GM12878 (cell line): Measurements from ENCODE around the gene DGAT2. TPM values are rescaled to one million over a fixed set of nuclear protein-coding genes. Genes with fewer than 3 reads are reported as not detected.

Experiments
- ATAC-seq: fragments of 200-7000 bp; cut with Tn5 transposase; 3 replicates; pipeline ENCODE4 v1.9.1; 2020; ENCODE audit warnings: mild to moderate bottlenecking, moderate library complexity
- BruUV-seq: library from RNA; stranded (reverse); fragments of 400-500 nt; replicated peaks from 2 replicates; lab custom pipeline; 2021; lab: Mats Ljungman, UMichigan
- CTCF ChIA-PET: fragments of 300-600 bp; sonication (Branson Sonifier 250); formaldehyde crosslinking; extraction: SDS; loops from one replicate; lab custom pipeline; 2021; ENCODE audit warnings: inconsistent platforms; lab: Yijun Ruan, JAX
- POLR2A ChIA-PET: fragments of 350-600 bp; formaldehyde crosslinking; extraction: SDS; loops from one replicate; lab custom pipeline; 2021; ENCODE audit warnings: inconsistent platforms; lab: Charles Lee
- RAD21 ChIA-PET: fragments of 300-600 bp; sonication (Branson Sonifier 250); formaldehyde crosslinking; loops from one replicate; lab custom pipeline; 2023; ENCODE audit warnings: antibody characterized with exemption; ENCODE audit not compliant: unreplicated experiment; lab: Charles Lee
- SMC1A ChIA-PET: fragments of 300-600 bp; sonication (Branson Sonifier 250); formaldehyde crosslinking; loops from one replicate; lab custom pipeline; 2023; ENCODE audit not compliant: unreplicated experiment, uncharacterized antibody; lab: Charles Lee
- DNase-seq: peaks from one replicate; pipeline ENCODE4 v3.0.0-alpha.2; 2011; ENCODE audit warnings: low read depth, low spot score
- FAIRE-seq: peaks from 3 replicates; lab custom pipeline; 2011; peaks lifted over from hg19 to GRCh38; lab: Jason Lieb, UNC
- H2AFZ ChIP-seq: 2 replicates; pipeline ENCODE4 v1.6.0; 2011; ENCODE audit warnings: low read depth, low read length, control low read depth; ENCODE audit not compliant: control insufficient read depth
- H3K27ac ChIP-seq: 2 replicates; pipeline ENCODE4 v1.5.1; 2011; ENCODE audit warnings: control low read depth; ENCODE audit not compliant: control insufficient read depth, insufficient read depth
- H3K27me3 ChIP-seq, 2 experiments: replicated peaks in 1 of 2; 2 replicates each; pipeline versions ENCODE4 v1.6.0 to v1.6.1; 2011; ENCODE audit warnings: low read length in 1 of 2; ENCODE audit not compliant: control insufficient read depth in 2 of 2, insufficient read depth in 2 of 2
- H3K36me3 ChIP-seq, 2 experiments: 2 replicates each; pipeline ENCODE4 v1.5.1; 2011; ENCODE audit warnings: low read length in 1 of 2; ENCODE audit not compliant: control insufficient read depth in 2 of 2, insufficient read depth in 2 of 2
- H3K4me1 ChIP-seq: 2 replicates; pipeline ENCODE4 v1.6.1; 2011; ENCODE audit warnings: mild to moderate bottlenecking, low read length, moderate library complexity, mixed read lengths; ENCODE audit not compliant: control insufficient read depth, insufficient read depth
- H3K4me2 ChIP-seq: 2 replicates; pipeline ENCODE4 v1.6.0; 2011; ENCODE audit warnings: control low read depth; ENCODE audit not compliant: control insufficient read depth, insufficient read depth
- H3K4me3 ChIP-seq: fragments of 200-600 bp; sonication (generic); 2 replicates; pipeline ENCODE4 v1.5.1; 2016
- H3K79me2 ChIP-seq: 2 replicates; pipeline ENCODE4 v1.6.0; 2011; ENCODE audit warnings: low read length; ENCODE audit not compliant: control insufficient read depth, insufficient read depth
- H3K9ac ChIP-seq: 2 replicates; pipeline ENCODE4 v1.8.0; 2011; ENCODE audit warnings: low read length, control low read depth, mixed read lengths; ENCODE audit not compliant: control insufficient read depth, insufficient read depth
- H3K9me3 ChIP-seq: replicated peaks from 3 replicates; pipeline ENCODE4 v1.5.1; 2011; ENCODE audit warnings: mild to moderate bottlenecking, low read length; ENCODE audit not compliant: control insufficient read depth, insufficient read depth
- H4K20me1 ChIP-seq: 2 replicates; pipeline ENCODE4 v1.6.0; 2011; ENCODE audit not compliant: control insufficient read depth, insufficient read depth
- DPF2 ChIP-seq: fragments of 450-650 bp; IDR thresholded peaks from 2 replicates; pipeline ENCODE4 v1.6.1; 2017; ENCODE audit warnings: mild to moderate bottlenecking
- EGR1 ChIP-seq, 2 experiments: IDR thresholded peaks; 1 replicate in 1 of 2; 2 replicates in 1 of 2; pipeline ENCODE4 v1.6.1; 2011 to 2012; ENCODE audit warnings: low read depth in 2 of 2, low read length in 2 of 2, borderline replicate concordance in 1 of 2, mild to moderate bottlenecking in 1 of 2, moderate library complexity in 1 of 2
- ESRRA ChIP-seq: IDR thresholded peaks from 2 replicates; pipeline ENCODE4 v1.6.1; 2012; ENCODE audit warnings: mild to moderate bottlenecking, low read length, improper control_type of control experiment
- FOXM1 ChIP-seq: IDR thresholded peaks from 2 replicates; pipeline ENCODE4 v1.6.1; 2012; ENCODE audit warnings: low read depth, mild to moderate bottlenecking, inconsistent platforms, low read length, moderate library complexity
- KDM1A ChIP-seq: fragments of 200-600 bp; sonication (generic); IDR thresholded peaks from 2 replicates; pipeline ENCODE4 v1.6.1; 2016; ENCODE audit warnings: borderline replicate concordance
- MYB ChIP-seq: fragments of 150-350 bp; IDR thresholded peaks from 2 replicates; pipeline ENCODE4 v1.6.1; 2014; ENCODE audit warnings: mild to moderate bottlenecking, low read depth, low read length, borderline replicate concordance
- NFYA ChIP-seq: IDR thresholded peaks from 2 replicates; pipeline ENCODE4 v1.6.1; 2011; ENCODE audit warnings: low read depth, mild to moderate bottlenecking, low read length, improper control_type of control experiment, borderline replicate concordance
- POLR2AphosphoS5 ChIP-seq: IDR thresholded peaks from 2 replicates; pipeline ENCODE4 v1.6.1; 2011; ENCODE audit warnings: mild to moderate bottlenecking, low read length, inconsistent platforms
- SIX5 ChIP-seq: IDR thresholded peaks from 2 replicates; pipeline ENCODE4 v1.6.1; 2011; ENCODE audit warnings: mild to moderate bottlenecking, low read depth, low read length, moderate library complexity; ENCODE audit not compliant: severe bottlenecking
- SRF ChIP-seq, 2 experiments: IDR thresholded peaks; 2 replicates each; pipeline ENCODE4 v1.6.1; 2011; ENCODE audit warnings: low read depth in 2 of 2, low read length in 2 of 2, mild to moderate bottlenecking in 1 of 2, moderate library complexity in 1 of 2
- ZBTB11 ChIP-seq: fragments of 450-650 bp; formaldehyde crosslinking; IDR thresholded peaks from 2 replicates; pipeline ENCODE4 v1.5.0; 2022; ENCODE audit warnings: mild to moderate bottlenecking, missing genetic modification characterization
- ZNF622 ChIP-seq: fragments of 450-650 bp; IDR thresholded peaks from 2 replicates; pipeline ENCODE4 v1.6.1; 2017; ENCODE audit warnings: mild to moderate bottlenecking, inconsistent platforms
- ZZZ3 ChIP-seq: IDR thresholded peaks from 2 replicates; pipeline ENCODE4 v1.6.1; 2011; ENCODE audit warnings: low read depth; ENCODE audit not compliant: control insufficient read depth, insufficient read length
- WGBS: methylation state at CpG from one replicate; pipeline ENCODE4 v1.1.6; 2016; ENCODE audit warnings: low lambda C conversion rate; ENCODE audit not compliant: insufficient replicate concordance, insufficient coverage; ENCODE audit errors: missing lambda C conversion rate; 5-methylcytosine and 5-hydroxymethylcytosine counted together
- in situ Hi-C: fragments of 300-500 bp; cut with MboI; formaldehyde crosslinking; loops from 9 replicates; pipeline ENCODE4 v1.14.3; 2018; ENCODE audit warnings: mixed read lengths
- intact Hi-C: fragments of 100-400 bp; cut with micrococcal nuclease; formaldehyde crosslinking; loops from one replicate; pipeline ENCODE4 v1.14.2; 2022; ENCODE audit not compliant: unreplicated experiment
- polyA plus RNA-seq, 11 experiments: library from polyadenylated mRNA; depleted of rRNA in 4 of 11; unstranded in 6 of 11; stranded (reverse) in 5 of 11; fragments of >200 nt; fragmentation: Nextera tagmentation in 4 of 11; fragmentation: Illumina TruSeq in 1 of 11; extraction: Ambion mirVana in 4 of 11; extraction: Trizol in 1 of 11; gene quantifications; 1 replicate in 1 of 11; 2 replicates in 10 of 11; pipeline versions ENCODE4 v1.2.1 to v1.2.3, GENCODE V29; 2011 to 2016; ENCODE audit warnings: inconsistent platforms in 2 of 11, missing spikeins in 2 of 11, low read depth in 1 of 11
- total RNA-seq, 4 experiments: library from RNA; depleted of rRNA in 3 of 4; stranded (reverse); fragments of >200 nt in 3 of 4; fragmentation: Illumina TruSeq in 1 of 4; extraction: Trizol in 1 of 4; gene quantifications; 2 replicates each; pipeline versions ENCODE4 v1.2.1 to v1.2.3, GENCODE V29; 2013 to 2021

The DGAT2 gene
- total and polyA plus RNA-seq, 10 of the 15 experiments (the other 5 are each of a cell fraction or from before 2014, with no cell fraction given) = 5.1 to 25.9 (median 17.6) TPM

DNA sequence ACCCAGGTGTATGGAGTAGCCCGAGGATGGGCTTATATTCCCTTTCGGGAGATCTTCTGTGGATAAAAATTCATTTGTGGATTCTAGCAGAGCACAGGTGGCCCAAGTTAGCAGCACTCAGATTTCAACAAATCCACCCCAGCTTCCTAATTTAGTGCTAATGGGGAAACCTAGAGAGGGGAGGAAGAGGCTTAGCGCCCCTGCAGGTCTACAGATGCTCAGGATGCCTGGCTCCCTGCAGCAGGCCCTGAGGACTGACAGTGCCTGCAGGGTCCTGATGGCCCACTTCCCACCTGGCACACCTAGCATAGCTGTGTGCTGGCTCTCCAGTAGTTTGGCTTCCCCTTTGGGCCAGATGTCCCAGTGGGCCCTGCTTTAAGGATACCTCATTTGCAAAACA is 6.5 kb downstream of the DGAT2 start:
- ChIA-PET POLR2A (interaction anchor here (2.8 to 5.9 kb wide), 2 partner anchors 11 to 38 kb away, joined by 13 to 27 read pairs; no protein-coding TSS in a partner anchor), SMC1A (interaction anchor here (0.9 to 2.9 kb wide), 3 partner anchors 10 to 357 kb away, joined by 3 to 16 read pairs (median 3); no protein-coding TSS in a partner anchor), RAD21 (interaction anchor here (1.5 to 3.3 kb wide), 2 partner anchors 11 to 27 kb away, joined by 4 to 21 read pairs; no protein-coding TSS in a partner anchor), CTCF (interaction anchor here (1.5 to 6.0 kb wide), 2 partner anchors 12 to 91 kb away, joined by 4 to 44 read pairs; no protein-coding TSS in a partner anchor)
- Histone ChIP-seq H3K79me2 (no peaks in the 10 kb centered on the region; the same call in 1 of the 2 replicates), H3K27me3 (no peaks in the 10 kb centered on the region), H3K27ac (no peak overlapping the region), H2AFZ (no peak overlapping the region), H3K9me3 (no peaks in the 10 kb centered on the region), H3K4me2 (no peak overlapping the region), H3K36me3 (no peaks in the 10 kb centered on the region), H3K9ac (no peak overlapping the region), H3K4me3 (no peak overlapping the region), H4K20me1 (no peaks in the 10 kb centered on the region), H3K4me1 (peaks cover 35% of the 10 kb centered on the region)
- ATAC-seq (no peak), FAIRE-seq (no peak), DNase-seq (no peak)
- no peak for TF ChIP-seq SRF (IDR thresholded peaks at IDR 0.05; ENCODE audit: low read depth in 2 of 2, low read length in 2 of 2)
- TF ChIP-seq ZNF622 = no peak
- TF ChIP-seq FOXM1 = no peak
- no peak for TF ChIP-seq DPF2
- no peak for TF ChIP-seq ZZZ3
- TF ChIP-seq KDM1A = no peak
- no peak for TF ChIP-seq NFYA
- no peak for TF ChIP-seq EGR1 (IDR thresholded peaks at IDR 0.05; ENCODE audit: borderline replicate concordance in 1 of 2, low read depth in 2 of 2, low read length in 2 of 2)
- TF ChIP-seq ZBTB11 = no peak
- TF ChIP-seq ESRRA = no peak
- no peak for TF ChIP-seq SIX5
- TF ChIP-seq POLR2AphosphoS5 = no peak
- TF ChIP-seq MYB = no peak
- in situ Hi-C loops (no loop called here), intact Hi-C loops (no loop called here)
- 100% methylated on average over 3 of the region's 3 CpGs for WGBS
- no TSS peak for BruUV-seq
